Measurements from ENCODE around the gene DENND1A.

DNA sequence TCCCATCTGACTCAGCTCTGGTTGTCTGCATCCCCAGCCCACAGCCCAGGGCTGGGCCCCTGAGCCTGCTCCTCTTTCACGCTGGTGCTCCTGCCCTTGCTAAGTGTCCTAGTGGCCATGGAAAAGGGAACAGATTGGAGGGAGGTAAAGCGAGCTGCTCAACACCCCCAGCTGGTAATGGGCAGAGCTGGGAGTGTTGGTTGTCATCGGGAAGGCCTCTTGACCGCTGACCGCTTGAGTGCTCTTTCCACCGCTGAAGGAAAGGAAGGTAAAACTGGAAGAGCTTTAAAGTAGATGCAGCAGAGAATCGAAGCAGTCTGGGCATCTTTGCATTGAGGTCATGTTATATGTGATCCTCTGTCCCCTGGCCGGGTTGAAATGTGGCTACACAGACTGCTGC lies 513.8 kb downstream of the DENND1A start:
- TF ChIP-seq, protein P1, sequence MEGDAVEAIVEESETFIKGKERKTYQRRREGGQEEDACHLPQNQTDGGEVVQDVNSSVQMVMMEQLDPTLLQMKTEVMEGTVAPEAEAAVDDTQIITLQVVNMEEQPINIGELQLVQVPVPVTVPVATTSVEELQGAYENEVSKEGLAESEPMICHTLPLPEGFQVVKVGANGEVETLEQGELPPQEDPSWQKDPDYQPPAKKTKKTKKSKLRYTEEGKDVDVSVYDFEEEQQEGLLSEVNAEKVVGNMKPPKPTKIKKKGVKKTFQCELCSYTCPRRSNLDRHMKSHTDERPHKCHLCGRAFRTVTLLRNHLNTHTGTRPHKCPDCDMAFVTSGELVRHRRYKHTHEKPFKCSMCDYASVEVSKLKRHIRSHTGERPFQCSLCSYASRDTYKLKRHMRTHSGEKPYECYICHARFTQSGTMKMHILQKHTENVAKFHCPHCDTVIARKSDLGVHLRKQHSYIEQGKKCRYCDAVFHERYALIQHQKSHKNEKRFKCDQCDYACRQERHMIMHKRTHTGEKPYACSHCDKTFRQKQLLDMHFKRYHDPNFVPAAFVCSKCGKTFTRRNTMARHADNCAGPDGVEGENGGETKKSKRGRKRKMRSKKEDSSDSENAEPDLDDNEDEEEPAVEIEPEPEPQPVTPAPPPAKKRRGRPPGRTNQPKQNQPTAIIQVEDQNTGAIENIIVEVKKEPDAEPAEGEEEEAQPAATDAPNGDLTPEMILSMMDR (IDR thresholded peaks at IDR 0.05; ENCODE audit: insufficient read depth, low read depth, low read length): no peak
- no peak for TF ChIP-seq EZH2 (IDR thresholded peaks at IDR 0.05; ENCODE audit: insufficient read depth, low read length)

Data from astrocyte (in vitro differentiated cells and primary cell).